Type B pancreatic cell (in vitro differentiated cells): ENCODE measurements around the gene STX5. TPM values are rescaled to one million over a fixed set of nuclear protein-coding genes. Genes with fewer than 3 reads are reported as not detected.

ENCODE experiments used
- DNase-seq: peaks from one replicate; pipeline ENCODE4 v3.0.0; 2021; ENCODE audit warnings: mixed read lengths; ENCODE audit not compliant: unreplicated experiment; ENCODE audit errors: extremely low spot score
- H3K27ac Mint-ChIP-seq: 2 replicates; pipeline ENCODE4 v1.8.0; 2021; ENCODE audit warnings: mild to moderate bottlenecking, mixed read lengths
- H3K27me3 Mint-ChIP-seq: 2 replicates; pipeline ENCODE4 v1.8.0; 2021; ENCODE audit warnings: mixed read lengths
- H3K36me3 Mint-ChIP-seq: 2 replicates; pipeline ENCODE4 v1.8.0; 2021; ENCODE audit warnings: mixed read lengths
- H3K4me1 Mint-ChIP-seq: one replicate; pipeline ENCODE4 v1.8.0; 2021; ENCODE audit warnings: mixed read lengths; ENCODE audit not compliant: unreplicated experiment
- H3K4me3 Mint-ChIP-seq: 2 replicates; pipeline ENCODE4 v1.8.0; 2021; ENCODE audit warnings: mild to moderate bottlenecking, mixed read lengths
- H3K9me3 Mint-ChIP-seq: 2 replicates; pipeline ENCODE4 v1.8.0; 2021; ENCODE audit warnings: mixed read lengths
- CTCF ChIP-seq: fragments of 200-600 bp; sonication (generic); conservative IDR thresholded peaks from 2 replicates; pipeline ENCODE4 v1.5.0; 2021; ENCODE audit warnings: antibody characterized with exemption, mild to moderate bottlenecking
- total RNA-seq: library from RNA; stranded (reverse); gene quantifications from 2 replicates; pipeline ENCODE4 v1.2.1, GENCODE V29; 2021; ENCODE audit warnings: low replicate concordance

The STX5 gene
- total RNA-seq, 1 donor from 2014 or later: 42.4 TPM

- H3K4me1 Mint-ChIP-seq: peaks cover 9% of the 10 kb centered on the region
- peak within 1 kb of the TSS; percentile 100 for H3K4me3 Mint-ChIP-seq
- TF ChIP-seq CTCF: peak; percentile 66
- H3K9me3 Mint-ChIP-seq: no peaks in the 10 kb centered on the region
- H3K27ac Mint-ChIP-seq: peak within 1 kb of the TSS; percentile 98
- H3K36me3 Mint-ChIP-seq: peaks cover 23% of the 10 kb centered on the region
- peak; percentile 98 for DNase-seq
- no peaks in the 10 kb centered on the region for H3K27me3 Mint-ChIP-seq
These were observed 26.6 kb downstream of the STX5 start, which contains the start of gene NXF1 for GRCh38 chr11:62805076-62805892. TSS of gene NXF1 (minus strand) at chr11:62805440. CDS start at chr11:62805356, 84 bp downstream.

- peaks cover 28% of the 10 kb centered on the region for H3K36me3 Mint-ChIP-seq
- no peak for DNase-seq
- H3K9me3 Mint-ChIP-seq: no peaks in the 10 kb centered on the region
- H3K27me3 Mint-ChIP-seq: no peaks in the 10 kb centered on the region
- peak overlapping the region; percentile 100 for H3K4me3 Mint-ChIP-seq
- peak overlapping the region; percentile 98 for H3K27ac Mint-ChIP-seq
- peaks cover 9% of the 10 kb centered on the region for H3K4me1 Mint-ChIP-seq
- TF ChIP-seq CTCF: no peak
These were observed 27.4 kb downstream of the STX5 start for GRCh38 chr11:62804310-62805075.

- H3K36me3 Mint-ChIP-seq: peaks cover 30% of the 10 kb centered on the region
- no peaks in the 10 kb centered on the region for H3K27me3 Mint-ChIP-seq
- H3K4me3 Mint-ChIP-seq: peak overlapping the region; percentile 50
- H3K9me3 Mint-ChIP-seq: no peaks in the 10 kb centered on the region
- H3K4me1 Mint-ChIP-seq: peaks cover 9% of the 10 kb centered on the region
- no peak for TF ChIP-seq CTCF
- no peak for DNase-seq
- peak overlapping the region; percentile 85 for H3K27ac Mint-ChIP-seq
These were observed 30.8 kb downstream of the STX5 start for GRCh38 chr11:62801071-62801470.

- H3K27ac Mint-ChIP-seq: peak overlapping the region; percentile 39
- H3K27me3 Mint-ChIP-seq: no peaks in the 10 kb centered on the region
- H3K4me3 Mint-ChIP-seq: no peak overlapping the region
- DNase-seq: no peak
- H3K9me3 Mint-ChIP-seq: no peaks in the 10 kb centered on the region
- peaks cover 9% of the 10 kb centered on the region for H3K4me1 Mint-ChIP-seq
- TF ChIP-seq CTCF: no peak
- H3K36me3 Mint-ChIP-seq: peaks cover 40% of the 10 kb centered on the region
These were observed 32.4 kb downstream of the STX5 start for GRCh38 chr11:62799486-62799885.

DNA sequence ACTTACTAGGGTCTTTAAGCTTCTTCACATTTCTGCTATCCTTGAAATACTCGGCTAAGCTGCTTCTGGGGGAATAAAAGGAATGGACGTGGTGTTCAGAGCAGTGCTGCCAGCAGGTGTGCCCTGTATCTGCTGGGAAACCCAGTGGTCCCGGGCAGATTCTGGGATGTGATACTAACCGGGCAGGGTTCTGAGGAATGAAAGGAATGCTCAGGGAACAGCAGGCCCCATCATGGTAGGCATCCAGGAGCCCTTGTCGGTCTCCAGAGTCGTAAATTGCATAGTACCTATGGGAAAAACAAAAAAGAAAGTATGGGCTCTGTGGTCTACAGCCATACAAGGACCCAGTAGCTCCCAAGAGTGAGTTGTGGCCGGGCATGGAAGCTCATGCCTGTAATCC is 35.6 kb downstream of the STX5 start:
- Mint-ChIP-seq H3K9me3 (no peaks in the 10 kb centered on the region), H3K36me3 (peaks cover 42% of the 10 kb centered on the region), H3K4me3 (no peak overlapping the region), H3K4me1 (peaks cover 10% of the 10 kb centered on the region), H3K27me3 (no peaks in the 10 kb centered on the region), H3K27ac (no peak overlapping the region)
- no peak for DNase-seq
- TF ChIP-seq CTCF: no peak
